Measurements from ENCODE around the gene SLC51B. TPM values are rescaled to one million over a fixed set of nuclear protein-coding genes. Genes with fewer than 3 reads are reported as not detected.

The SLC51B gene
- total RNA-seq, 1 experiment from 2014 or later: not detected

GRCh38 chr15:65088643-65089021 lies 43.4 kb downstream of the SLC51B start:
- Histone ChIP-seq H4K20me1 (ENCODE audit: insufficient read depth) (no peaks in the 10 kb centered on the region), H3K4me1 (ENCODE audit: control insufficient read depth in 1 of 2, insufficient read depth in 2 of 2, low read length in 2 of 2) (no peaks in the 10 kb centered on the region), H3K9me3 (ENCODE audit: control insufficient read depth in 1 of 2, insufficient read depth in 1 of 2, low read depth in 1 of 2, low read length in 2 of 2) (no peaks in the 10 kb centered on the region), H3K4me3 (replicated peaks in 1 of 2; ENCODE audit: low read depth in 1 of 2, low read length in 2 of 2) (no peak overlapping the region), H3K36me3 (ENCODE audit: control insufficient read depth in 1 of 2, insufficient read depth in 2 of 2, low read length in 2 of 2) (no peaks in the 10 kb centered on the region), H3K79me2 (ENCODE audit: insufficient read depth, low read length) (no peaks in the 10 kb centered on the region), H3K27me3 (ENCODE audit: insufficient read depth, low read length) (peaks cover 1% of the 10 kb centered on the region; the same call in 1 of the 2 replicates), H3K27ac (ENCODE audit: low read depth, low read length) (no peak overlapping the region), H3K9ac (ENCODE audit: low read length) (no peak overlapping the region), H3K4me2 (ENCODE audit: low read length) (no peak overlapping the region), H2AFZ (ENCODE audit: low read depth, low read length, poor library complexity, severe bottlenecking) (no peak overlapping the region), H3K9me2 (ENCODE audit: insufficient read depth) (no peaks in the 10 kb centered on the region)
- ChIA-PET CTCF (no interaction called here), POLR2A (no interaction called here), RAD21 (ENCODE audit: low non-redundant PET in 1 of 2, low total read pairs in 2 of 2, uncharacterized antibody in 2 of 2, unreplicated experiment in 2 of 2) (no interaction called here)
- BruUV-seq (replicated peaks): no TSS peak
- TF ChIP-seq FOSL1 (IDR thresholded peaks at IDR 0.05; ENCODE audit: low read depth) (no peak), RAD21 (IDR thresholded peaks at IDR 0.05; ENCODE audit: low read depth) (no peak), YY1 (IDR thresholded peaks at IDR 0.05; ENCODE audit: extremely low read depth, insufficient replicate concordance, low read depth, low read length) (no peak)
- DNase-seq (ENCODE audit: low read depth, low spot score) (no peak), ATAC-seq (no peak)
- intact Hi-C loops (cut with micrococcal nuclease): no loop called here

DNA sequence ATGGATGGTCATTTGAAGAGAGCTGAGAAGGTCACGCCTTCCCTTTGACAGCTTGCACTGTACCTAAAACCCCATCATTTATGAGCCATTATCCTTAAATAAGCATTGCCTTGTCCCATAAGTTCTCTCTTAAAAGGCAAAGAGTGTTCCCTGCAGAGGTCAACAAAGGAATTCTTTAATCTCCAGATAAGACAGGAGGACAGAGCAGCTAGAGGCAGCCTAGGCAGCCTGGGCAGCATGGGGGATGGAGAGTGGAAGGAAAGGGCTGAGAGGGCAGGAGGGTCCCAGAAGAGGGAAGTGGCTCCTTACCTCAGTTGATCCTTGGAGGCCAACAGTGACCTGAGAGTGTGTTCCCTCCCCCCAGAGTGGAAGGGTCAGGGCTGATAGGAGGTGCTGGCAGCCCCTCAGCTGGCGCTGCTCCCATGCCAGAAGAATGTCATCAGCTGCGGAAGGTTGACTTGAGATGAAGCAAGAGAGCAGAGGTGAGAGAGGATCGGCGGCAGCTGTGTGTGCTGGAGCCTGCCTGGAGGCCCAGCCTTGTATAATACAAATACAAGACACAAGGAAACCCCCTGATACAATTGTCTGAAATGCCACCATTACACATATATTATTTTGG lies 44.1 kb downstream of the SLC51B start:
- ChIA-PET CTCF (interaction anchor here (1.4 kb wide), 1 partner anchor 12 kb away, joined by 5 read pairs; no protein-coding TSS in a partner anchor), POLR2A (no interaction called here), RAD21 (ENCODE audit: low non-redundant PET in 1 of 2, low total read pairs in 2 of 2, uncharacterized antibody in 2 of 2, unreplicated experiment in 2 of 2) (no interaction called here)
- no TSS peak for BruUV-seq (replicated peaks)
- intact Hi-C loops (cut with micrococcal nuclease): no loop called here
- H3K4me1 ChIP-seq (ENCODE audit: control insufficient read depth in 1 of 2, insufficient read depth in 2 of 2, low read length in 2 of 2): no peaks in the 10 kb centered on the region
- H3K27ac ChIP-seq (ENCODE audit: low read depth, low read length): no peak overlapping the region
- no peaks in the 10 kb centered on the region for H4K20me1 ChIP-seq (ENCODE audit: insufficient read depth)
- no peaks in the 10 kb centered on the region for H3K9me3 ChIP-seq (ENCODE audit: control insufficient read depth in 1 of 2, insufficient read depth in 1 of 2, low read depth in 1 of 2, low read length in 2 of 2)
- H3K4me2 ChIP-seq (ENCODE audit: low read length): no peak overlapping the region
- H3K9ac ChIP-seq (ENCODE audit: low read length): no peak overlapping the region
- H3K4me3 ChIP-seq (replicated peaks in 1 of 2; ENCODE audit: low read depth in 1 of 2, low read length in 2 of 2): no peak overlapping the region
- ATAC-seq: no peak
- no peaks in the 10 kb centered on the region for H3K9me2 ChIP-seq (ENCODE audit: insufficient read depth)
- no peaks in the 10 kb centered on the region for H3K27me3 ChIP-seq (ENCODE audit: insufficient read depth, low read length)
- no peak for DNase-seq (ENCODE audit: low read depth, low spot score)
- H3K36me3 ChIP-seq (ENCODE audit: control insufficient read depth in 1 of 2, insufficient read depth in 2 of 2, low read length in 2 of 2): no peaks in the 10 kb centered on the region
- TF ChIP-seq TCF7L2 (IDR thresholded peaks at IDR 0.05; ENCODE audit: borderline replicate concordance, extremely low read depth, insufficient read depth, insufficient read length) (no peak), JUND (IDR thresholded peaks at IDR 0.05) (no peak), YY1 (IDR thresholded peaks at IDR 0.05; ENCODE audit: extremely low read depth, insufficient replicate concordance, low read depth, low read length) (no peak), EZH2 (IDR thresholded peaks at IDR 0.05) (no peak)
- TF ChIP-seq, protein P1, sequence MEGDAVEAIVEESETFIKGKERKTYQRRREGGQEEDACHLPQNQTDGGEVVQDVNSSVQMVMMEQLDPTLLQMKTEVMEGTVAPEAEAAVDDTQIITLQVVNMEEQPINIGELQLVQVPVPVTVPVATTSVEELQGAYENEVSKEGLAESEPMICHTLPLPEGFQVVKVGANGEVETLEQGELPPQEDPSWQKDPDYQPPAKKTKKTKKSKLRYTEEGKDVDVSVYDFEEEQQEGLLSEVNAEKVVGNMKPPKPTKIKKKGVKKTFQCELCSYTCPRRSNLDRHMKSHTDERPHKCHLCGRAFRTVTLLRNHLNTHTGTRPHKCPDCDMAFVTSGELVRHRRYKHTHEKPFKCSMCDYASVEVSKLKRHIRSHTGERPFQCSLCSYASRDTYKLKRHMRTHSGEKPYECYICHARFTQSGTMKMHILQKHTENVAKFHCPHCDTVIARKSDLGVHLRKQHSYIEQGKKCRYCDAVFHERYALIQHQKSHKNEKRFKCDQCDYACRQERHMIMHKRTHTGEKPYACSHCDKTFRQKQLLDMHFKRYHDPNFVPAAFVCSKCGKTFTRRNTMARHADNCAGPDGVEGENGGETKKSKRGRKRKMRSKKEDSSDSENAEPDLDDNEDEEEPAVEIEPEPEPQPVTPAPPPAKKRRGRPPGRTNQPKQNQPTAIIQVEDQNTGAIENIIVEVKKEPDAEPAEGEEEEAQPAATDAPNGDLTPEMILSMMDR (IDR thresholded peaks at IDR 0.05 in 2 of 3, conservative IDR thresholded peaks at IDR 0.05 in 1 of 3; ENCODE audit: borderline replicate concordance in 1 of 3, insufficient read depth in 1 of 3, low read depth in 2 of 3, low read length in 2 of 3): no peak
- TF ChIP-seq, protein P2, sequence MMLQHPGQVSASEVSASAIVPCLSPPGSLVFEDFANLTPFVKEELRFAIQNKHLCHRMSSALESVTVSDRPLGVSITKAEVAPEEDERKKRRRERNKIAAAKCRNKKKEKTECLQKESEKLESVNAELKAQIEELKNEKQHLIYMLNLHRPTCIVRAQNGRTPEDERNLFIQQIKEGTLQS (IDR thresholded peaks at IDR 0.05): no peak
- no peak overlapping the region for H2AFZ ChIP-seq (ENCODE audit: low read depth, low read length, poor library complexity, severe bottlenecking)
- no peaks in the 10 kb centered on the region for H3K79me2 ChIP-seq (ENCODE audit: insufficient read depth, low read length)

Measured in HCT116 (cell line).